ENCODE results near the gene CDK5RAP1. TPM values are rescaled to one million over a fixed set of nuclear protein-coding genes. Genes with fewer than 3 reads are reported as not detected.

Gene CDK5RAP1
- total and polyA plus RNA-seq, 12 donors: 16.9 to 42.6 (median 23.3) TPM

- peaks cover 0 to 14% (median 0%) of the 10 kb centered on the region in 7 donors for H3K27me3 ChIP-seq
- no peak overlapping the region for H3K27ac ChIP-seq
- 52 to 55% methylated on average over 4 of the region's 4 CpGs for WGBS, 2 donors
- no peak overlapping the region for H3K4me3 ChIP-seq
- H3K9me3 ChIP-seq: no peaks in the 10 kb centered on the region
- intact Hi-C loops (cut with DNase I): no loop called here
- H3K4me1 ChIP-seq: no peaks in the 10 kb centered on the region
- ATAC-seq: no peak
- DNase-seq: no peak
- no peaks in the 10 kb centered on the region for H3K36me3 ChIP-seq
- TF ChIP-seq, protein P1, sequence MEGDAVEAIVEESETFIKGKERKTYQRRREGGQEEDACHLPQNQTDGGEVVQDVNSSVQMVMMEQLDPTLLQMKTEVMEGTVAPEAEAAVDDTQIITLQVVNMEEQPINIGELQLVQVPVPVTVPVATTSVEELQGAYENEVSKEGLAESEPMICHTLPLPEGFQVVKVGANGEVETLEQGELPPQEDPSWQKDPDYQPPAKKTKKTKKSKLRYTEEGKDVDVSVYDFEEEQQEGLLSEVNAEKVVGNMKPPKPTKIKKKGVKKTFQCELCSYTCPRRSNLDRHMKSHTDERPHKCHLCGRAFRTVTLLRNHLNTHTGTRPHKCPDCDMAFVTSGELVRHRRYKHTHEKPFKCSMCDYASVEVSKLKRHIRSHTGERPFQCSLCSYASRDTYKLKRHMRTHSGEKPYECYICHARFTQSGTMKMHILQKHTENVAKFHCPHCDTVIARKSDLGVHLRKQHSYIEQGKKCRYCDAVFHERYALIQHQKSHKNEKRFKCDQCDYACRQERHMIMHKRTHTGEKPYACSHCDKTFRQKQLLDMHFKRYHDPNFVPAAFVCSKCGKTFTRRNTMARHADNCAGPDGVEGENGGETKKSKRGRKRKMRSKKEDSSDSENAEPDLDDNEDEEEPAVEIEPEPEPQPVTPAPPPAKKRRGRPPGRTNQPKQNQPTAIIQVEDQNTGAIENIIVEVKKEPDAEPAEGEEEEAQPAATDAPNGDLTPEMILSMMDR (IDR thresholded peaks at IDR 0.05): no peak
Observed at GRCh38 chr20:33311996-33312395, 89.3 kb downstream of the CDK5RAP1 start.

DNA sequence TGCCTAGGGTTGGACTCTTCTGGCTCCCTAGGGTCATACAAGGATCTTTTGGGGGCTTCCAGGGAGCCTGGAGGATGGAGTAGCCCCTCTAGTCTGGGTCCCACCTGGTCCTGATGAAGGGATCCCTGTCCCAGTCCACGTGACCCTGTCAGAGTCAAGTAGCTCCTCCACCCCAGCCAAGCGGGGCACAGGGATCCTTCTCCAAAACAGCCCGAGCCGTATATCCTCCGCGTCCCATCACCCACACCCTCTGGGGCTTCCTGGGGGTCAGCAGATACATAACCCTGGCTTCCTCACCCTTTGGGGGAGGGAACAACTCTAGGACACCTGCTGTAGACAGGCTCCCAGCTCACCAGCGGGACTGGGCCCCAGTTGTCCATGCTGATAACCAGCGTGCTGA lies 90.3 kb downstream of the CDK5RAP1 start:
- Histone ChIP-seq H3K4me3 (no peak overlapping the region), H3K9me3 (no peaks in the 10 kb centered on the region), H3K27ac (no peak overlapping the region), H3K27me3 (peaks cover 0 to 15% (median 0%) of the 10 kb centered on the region in 7 donors), H3K36me3 (no peaks in the 10 kb centered on the region), H3K4me1 (no peaks in the 10 kb centered on the region)
- intact Hi-C loops (cut with DNase I): no loop called here
- WGBS, 2 donors: 77 to 78% methylated on average over 8 of the region's 8 CpGs
- TF ChIP-seq, protein P1 (IDR thresholded peaks at IDR 0.05): no peak
- DNase-seq: no peak
- ATAC-seq: no peak

DNA sequence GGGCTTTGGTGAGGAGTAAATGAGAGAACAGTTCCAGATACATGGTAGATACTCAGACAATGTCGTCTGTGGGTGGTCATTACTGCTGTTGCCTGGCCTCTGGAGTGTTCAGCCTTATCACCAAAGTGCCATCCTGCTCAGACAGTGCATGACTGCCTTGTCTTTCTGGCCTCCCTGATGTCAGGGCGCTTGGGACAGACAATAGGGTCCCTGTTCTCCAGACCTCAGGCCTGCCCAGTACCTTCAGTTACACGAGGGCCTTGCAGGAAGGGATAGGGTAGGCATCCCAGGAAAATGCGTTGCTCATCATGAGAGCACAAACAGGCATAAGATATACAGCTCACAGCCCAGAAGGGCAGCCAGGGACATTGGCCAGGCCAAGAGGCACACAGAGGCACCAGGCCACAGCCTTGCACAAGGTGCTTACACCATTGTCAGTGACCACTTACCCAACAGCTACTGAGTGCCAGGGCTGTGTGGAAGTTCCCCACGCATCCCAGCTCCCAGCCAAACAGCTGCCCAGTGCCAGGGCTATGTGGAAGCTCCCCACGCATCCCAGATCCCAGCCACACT lies 90.9 kb downstream of the CDK5RAP1 start:
- H3K4me3 ChIP-seq: no peak overlapping the region
- H3K27me3 ChIP-seq: peaks cover 0 to 16% (median 0%) of the 10 kb centered on the region in 7 donors
- WGBS, 2 donors: 66 to 67% methylated on average over 6 of the region's 6 CpGs
- H3K4me1 ChIP-seq: no peaks in the 10 kb centered on the region
- no peaks in the 10 kb centered on the region for H3K9me3 ChIP-seq
- ATAC-seq (peak in 1 of 8 donors; percentile 27), DNase-seq (no peak)
- intact Hi-C loops (cut with DNase I): no loop called here
- TF ChIP-seq, protein P1 (IDR thresholded peaks at IDR 0.05): no peak
- H3K27ac ChIP-seq: no peak overlapping the region
- H3K36me3 ChIP-seq: no peaks in the 10 kb centered on the region

GRCh38 chr20:33309631-33310030 lies 91.7 kb downstream of the CDK5RAP1 start:
- TF ChIP-seq, protein P1 (IDR thresholded peaks at IDR 0.05): no peak
- ATAC-seq (no peak), DNase-seq (no peak)
- 36 to 41% methylated on average over 2 of the region's 2 CpGs for WGBS, 2 donors
- H3K27me3 ChIP-seq: peaks cover 0 to 16% (median 0%) of the 10 kb centered on the region in 7 donors
- no peaks in the 10 kb centered on the region for H3K9me3 ChIP-seq
- intact Hi-C loops (cut with DNase I): loop anchor here in 1 of 10 donors (10.0 kb wide), 1 partner anchor 515 kb away; no protein-coding TSS in a partner anchor
- no peak overlapping the region for H3K27ac ChIP-seq
- no peaks in the 10 kb centered on the region for H3K36me3 ChIP-seq
- no peaks in the 10 kb centered on the region for H3K4me1 ChIP-seq
- H3K4me3 ChIP-seq: no peak overlapping the region

Other genes starting within 250 kb of the CDK5RAP1 start
- not detected for gene BPIFA2, start 233.4 kb downstream of the CDK5RAP1 start, total RNA-seq
- not detected for gene BPIFA2, start 233.4 kb downstream of the CDK5RAP1 start, polyA plus RNA-seq
- gene BPIFA3, start 184.2 kb downstream of the CDK5RAP1 start, total RNA-seq: not detected
- not detected for gene BPIFA3, start 184.2 kb downstream of the CDK5RAP1 start, polyA plus RNA-seq
- not detected for gene BPIFA1, start 165.5 kb downstream of the CDK5RAP1 start, total RNA-seq
- gene BPIFA1, start 165.5 kb downstream of the CDK5RAP1 start, polyA plus RNA-seq: not detected
- not detected for gene BPIFB1, start 118.3 kb downstream of the CDK5RAP1 start, total RNA-seq
- under 1 TPM in 1 of 2 donors, not detected in 1; 0.03 TPM for gene BPIFB1, start 118.3 kb downstream of the CDK5RAP1 start, polyA plus RNA-seq
- gene SNTA1, start 42.2 kb upstream of the CDK5RAP1 start, total RNA-seq: 100 to 1,000 TPM; 137 to 219 (median 150) TPM
- 100 to 1,000 TPM in 1 of 2 donors, 10 to 100 TPM in 1; 83.7 to 207 TPM for gene SNTA1, start 42.2 kb upstream of the CDK5RAP1 start, polyA plus RNA-seq
- gene CBFA2T2, start 88.6 kb upstream of the CDK5RAP1 start, total RNA-seq: 10 to 100 TPM in 8 of 10 donors, 1 to 10 TPM in 2; 8.5 to 13.3 (median 11.5) TPM
- 1 to 10 TPM; 3.5 to 8.0 TPM for gene CBFA2T2, start 88.6 kb upstream of the CDK5RAP1 start, polyA plus RNA-seq

Measured in heart right ventricle (tissue), 16 donors.